Ovary (tissue), 3 donors: ENCODE measurements around the gene RYR2.

ENCODE experiments used
- POLR2A ChIP-seq: fragments of 450-650 bp; IDR thresholded peaks from one replicate; pipeline ENCODE4 v1.6.1; 2017; ENCODE audit warnings: antibody characterized with exemption, mild to moderate bottlenecking, moderate library complexity
- TF ChIP-seq, protein P1 (sequence below), 3 donors: fragments of 450-650 bp in 2 of 3; fragments of 200-600 bp in 1 of 3; IDR thresholded peaks; one replicate each; pipeline versions ENCODE4 v1.5.1 to v1.8.0; 2016 to 2022; ENCODE audit warnings: antibody characterized with exemption in 3 of 3, mild to moderate bottlenecking in 1 of 3
- donor health status: DM: no; HTN: no; CAD: no.

DNA sequence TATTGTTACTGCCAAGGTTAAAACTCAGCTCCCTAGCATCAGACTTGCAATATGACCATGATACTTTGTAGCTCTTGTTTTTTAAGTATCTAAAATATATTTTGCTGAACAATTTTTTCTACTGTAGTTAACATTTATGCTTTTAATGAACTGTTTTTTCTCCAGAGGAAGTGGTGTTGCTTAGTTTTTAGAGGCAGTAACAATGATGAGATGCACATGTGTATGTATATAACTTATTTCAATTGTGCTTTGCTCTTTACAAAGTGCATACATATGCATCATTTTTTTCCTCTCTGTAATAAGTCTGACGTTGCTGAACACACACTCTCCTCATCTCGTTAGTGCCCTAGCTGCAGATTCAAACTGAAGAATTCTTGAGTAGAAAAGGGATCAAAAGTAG is 430.0 kb downstream of the RYR2 start:
- TF ChIP-seq POLR2A: no peak
- TF ChIP-seq, protein P1, sequence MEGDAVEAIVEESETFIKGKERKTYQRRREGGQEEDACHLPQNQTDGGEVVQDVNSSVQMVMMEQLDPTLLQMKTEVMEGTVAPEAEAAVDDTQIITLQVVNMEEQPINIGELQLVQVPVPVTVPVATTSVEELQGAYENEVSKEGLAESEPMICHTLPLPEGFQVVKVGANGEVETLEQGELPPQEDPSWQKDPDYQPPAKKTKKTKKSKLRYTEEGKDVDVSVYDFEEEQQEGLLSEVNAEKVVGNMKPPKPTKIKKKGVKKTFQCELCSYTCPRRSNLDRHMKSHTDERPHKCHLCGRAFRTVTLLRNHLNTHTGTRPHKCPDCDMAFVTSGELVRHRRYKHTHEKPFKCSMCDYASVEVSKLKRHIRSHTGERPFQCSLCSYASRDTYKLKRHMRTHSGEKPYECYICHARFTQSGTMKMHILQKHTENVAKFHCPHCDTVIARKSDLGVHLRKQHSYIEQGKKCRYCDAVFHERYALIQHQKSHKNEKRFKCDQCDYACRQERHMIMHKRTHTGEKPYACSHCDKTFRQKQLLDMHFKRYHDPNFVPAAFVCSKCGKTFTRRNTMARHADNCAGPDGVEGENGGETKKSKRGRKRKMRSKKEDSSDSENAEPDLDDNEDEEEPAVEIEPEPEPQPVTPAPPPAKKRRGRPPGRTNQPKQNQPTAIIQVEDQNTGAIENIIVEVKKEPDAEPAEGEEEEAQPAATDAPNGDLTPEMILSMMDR (IDR thresholded peaks at IDR 0.05): no peak
